HG03196 (cell line): ENCODE results near the gene STX16.

ENCODE experiments used
- ATAC-seq: cut with Tn5 transposase; IDR thresholded peaks from one replicate; pipeline ENCODE4 v1.9.1; 2021; ENCODE audit not compliant: unreplicated experiment

The STX16 gene

GRCh38 chr20:58673119-58673518 is 22.0 kb downstream of the STX16 start:
- ATAC-seq: no peak

GRCh38 chr20:58675146-58675584 is 24.1 kb downstream of the STX16 start:
- no peak for ATAC-seq

DNA sequence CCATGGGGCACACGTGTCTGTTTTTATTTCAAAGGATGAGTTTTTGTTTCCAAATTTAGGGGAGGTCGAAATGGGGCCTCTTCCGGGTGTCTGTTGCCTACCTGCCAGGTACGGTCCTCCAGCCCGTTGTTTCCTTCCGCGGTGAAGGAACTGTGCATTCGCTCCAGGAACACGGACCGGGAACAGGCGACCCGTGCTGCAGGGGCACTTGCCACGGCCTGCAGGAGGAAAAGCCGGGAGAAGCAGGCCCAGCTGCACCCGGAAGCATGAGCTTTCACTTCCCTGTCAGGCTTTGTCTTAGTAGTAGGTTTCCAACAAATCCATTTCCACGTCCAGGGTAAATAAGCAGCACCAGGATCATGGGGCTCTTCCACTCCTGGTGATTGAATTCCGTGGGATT is 24.6 kb downstream of the STX16 start:
- no peak for ATAC-seq

DNA sequence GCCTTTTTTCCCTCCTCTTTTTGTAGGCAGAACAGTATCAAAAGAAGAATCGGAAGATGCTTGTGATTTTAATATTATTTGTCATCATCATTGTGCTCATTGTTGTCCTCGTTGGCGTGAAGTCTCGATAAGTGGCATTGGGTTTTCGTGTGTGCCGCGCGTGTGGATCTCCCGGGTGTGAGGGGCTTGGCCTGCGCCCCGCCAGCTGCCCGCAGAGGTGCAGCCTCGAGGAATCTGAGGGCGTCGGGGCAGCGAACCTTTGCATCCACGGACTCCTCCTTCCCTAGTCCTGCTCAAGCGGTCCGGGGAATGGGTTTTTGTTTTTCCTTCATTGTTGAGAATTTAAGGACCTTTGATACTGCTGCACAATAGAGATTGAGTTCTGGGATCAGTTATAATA is 25.1 kb downstream of the STX16 start:
- no peak for ATAC-seq

- ATAC-seq: no peak
These were observed 26.1 kb downstream of the STX16 start for GRCh38 chr20:58677079-58677604.

DNA sequence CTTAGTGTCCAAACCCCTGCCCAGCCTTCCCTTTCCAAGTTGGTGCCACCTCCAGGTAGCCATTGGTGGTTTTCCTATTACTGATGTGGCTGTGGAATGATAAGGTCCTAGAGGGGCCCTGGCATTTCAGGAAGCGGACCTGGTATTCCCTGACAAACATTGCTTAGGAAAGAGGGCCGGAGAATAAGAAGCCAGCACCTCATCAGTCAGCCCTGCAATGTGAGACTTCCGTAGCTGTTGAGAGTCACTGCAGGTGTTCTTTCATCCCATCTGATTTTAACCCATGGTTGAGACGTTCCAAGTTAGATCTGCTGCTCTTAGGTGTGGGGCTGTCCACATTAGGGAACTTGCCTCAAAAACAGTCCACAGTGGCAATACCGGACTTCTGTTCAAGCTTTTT is 26.7 kb downstream of the STX16 start:
- no peak for ATAC-seq

- no peak for ATAC-seq
These were observed 27.7 kb downstream of the STX16 start for GRCh38 chr20:58678806-58679205.

- no peak for ATAC-seq
These were observed 31.8 kb downstream of the STX16 start for GRCh38 chr20:58682656-58683531.

DNA sequence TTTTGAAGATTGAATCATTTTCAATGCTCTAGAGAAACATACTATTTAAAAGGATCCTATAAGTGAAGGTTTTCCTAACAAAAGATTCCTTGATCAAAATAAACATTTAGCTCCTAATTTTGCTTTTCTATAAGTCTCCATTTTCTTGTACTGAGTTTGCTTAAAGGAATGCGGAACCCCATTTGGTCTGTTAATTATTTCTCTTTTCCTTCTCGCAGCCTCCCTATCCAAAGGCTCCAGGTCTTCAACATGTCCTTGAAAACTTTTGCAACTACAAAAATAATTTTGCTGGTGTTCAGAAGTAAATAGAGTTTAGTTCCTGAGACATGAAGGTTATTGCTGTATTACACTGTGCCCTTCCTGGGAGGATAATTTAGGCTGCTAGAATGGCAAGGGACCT is 33.2 kb downstream of the STX16 start:
- ATAC-seq: no peak

- no peak for ATAC-seq
These were observed 34.9 kb downstream of the STX16 start for GRCh38 chr20:58685988-58686387.

- ATAC-seq: no peak
These were observed 37.3 kb downstream of the STX16 start for GRCh38 chr20:58688414-58688813.

DNA sequence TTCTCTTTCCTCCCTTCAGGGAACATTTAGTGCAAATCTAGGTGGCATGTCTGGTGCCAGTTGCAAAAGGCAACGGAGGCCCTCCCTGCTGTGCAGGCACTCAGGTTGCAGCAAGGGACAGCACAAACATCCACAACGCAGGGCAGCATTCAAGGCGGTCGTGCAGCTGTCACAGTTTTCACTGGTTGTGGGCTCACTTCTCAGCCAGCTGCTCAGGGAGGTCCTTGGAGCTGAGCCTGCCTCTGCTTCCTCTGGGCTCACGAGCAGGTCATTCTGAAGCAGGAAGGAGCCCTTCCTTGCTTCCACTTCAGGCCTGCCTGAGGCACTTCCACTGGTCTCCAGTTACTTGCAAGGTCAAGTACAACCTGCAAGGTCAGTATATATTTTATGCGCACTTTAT is 37.8 kb downstream of the STX16 start:
- ATAC-seq: no peak

GRCh38 chr20:58690396-58691135 is 39.5 kb downstream of the STX16 start:
- no peak for ATAC-seq

- ATAC-seq: no peak
These were observed 40.9 kb downstream of the STX16 start for GRCh38 chr20:58691773-58692578.

- ATAC-seq: peak; percentile 85
These were observed 41.6 kb downstream of the STX16 start, which contains the start of gene NPEPL1 for GRCh38 chr20:58692579-58693225. Gene NPEPL1, plus strand, starts transcription at chr20:58692800. Its CDS starts 101 bp downstream, at chr20:58692901.

DNA sequence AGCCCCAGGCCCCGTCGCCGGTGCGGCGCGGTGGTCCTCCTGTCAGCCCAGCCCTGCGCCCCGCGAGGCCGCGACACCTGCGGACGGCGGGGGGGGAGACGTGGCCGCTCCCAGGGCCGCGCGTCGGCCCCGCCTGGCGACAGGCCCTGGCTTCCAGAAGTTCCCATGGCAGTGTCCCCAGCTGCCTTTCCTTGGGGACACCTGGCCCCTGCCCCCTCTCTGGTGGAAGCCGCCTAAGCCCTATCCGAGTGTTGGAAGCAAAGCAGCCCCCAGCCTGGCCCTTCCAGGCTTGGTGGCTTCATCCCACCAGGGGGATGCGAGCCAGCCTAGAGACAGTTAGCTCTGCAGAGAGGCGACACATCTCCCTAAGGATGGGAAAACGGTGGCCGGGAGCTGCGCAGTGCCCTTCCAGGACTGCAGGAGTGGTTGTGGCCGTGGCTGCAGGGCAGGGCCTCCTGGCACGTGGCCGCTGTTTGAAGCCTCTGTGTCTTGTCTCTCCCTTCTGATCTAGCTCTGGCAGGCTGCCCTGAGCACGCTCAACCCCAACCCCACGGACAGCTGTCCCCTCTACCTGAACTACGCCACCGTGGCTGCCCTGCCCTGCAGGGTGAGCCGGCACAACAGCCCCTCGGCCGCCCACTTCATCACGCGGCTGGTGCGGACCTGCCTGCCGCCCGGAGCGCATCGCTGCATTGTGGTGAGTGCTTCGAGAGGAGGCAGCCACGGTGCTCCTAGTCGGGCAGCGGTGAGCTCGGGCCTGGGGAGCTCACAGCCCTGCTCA is 42.3 kb downstream of the STX16 start:
- ATAC-seq: peak; percentile 10

DNA sequence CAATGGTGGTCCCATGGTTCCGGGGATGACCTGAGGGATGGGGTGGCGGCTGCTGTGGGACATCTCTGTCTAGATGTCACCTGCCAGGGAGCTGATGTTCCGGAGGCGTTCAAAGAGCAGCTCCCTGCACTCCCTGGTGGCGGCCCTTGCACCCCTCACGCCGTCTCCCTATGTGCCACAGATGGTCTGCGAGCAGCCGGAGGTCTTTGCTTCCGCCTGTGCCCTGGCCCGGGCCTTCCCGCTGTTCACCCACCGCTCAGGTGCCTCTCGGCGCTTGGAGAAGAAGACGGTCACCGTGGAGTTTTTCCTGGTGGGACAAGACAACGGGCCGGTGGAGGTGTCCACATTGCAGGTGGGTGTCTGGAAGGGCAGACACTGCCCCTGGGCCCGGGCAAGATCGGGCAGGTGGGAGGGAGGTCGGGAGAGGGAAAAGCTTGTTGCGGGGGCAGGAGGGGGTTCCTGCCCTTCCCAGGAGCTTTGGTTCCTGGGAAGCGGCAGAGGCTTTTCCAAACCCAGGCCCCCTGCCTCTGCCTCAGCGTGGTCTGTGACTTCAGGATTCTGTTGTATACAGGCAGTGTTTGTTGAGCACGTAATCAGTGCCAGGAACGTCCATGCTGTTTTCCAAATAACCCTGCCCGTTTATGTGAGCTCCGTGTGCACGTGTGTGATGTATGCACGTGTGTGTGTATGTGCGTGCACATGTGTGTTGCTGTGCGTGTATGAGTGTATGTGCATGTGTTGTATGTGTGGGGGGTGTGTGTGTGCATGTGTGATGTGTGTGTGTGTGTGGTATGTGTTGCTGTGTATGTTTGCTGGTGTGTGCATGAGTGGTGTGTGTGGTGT is 43.4 kb downstream of the STX16 start:
- no peak for ATAC-seq

GRCh38 chr20:58695084-58695722 is 44.1 kb downstream of the STX16 start:
- ATAC-seq: no peak
